PC-3 (cell line): ENCODE results near the gene CLSTN1.

ENCODE experiments used
- EZH2 ChIP-seq: fragments of 300-600 bp; sonication (generic); IDR thresholded peaks from one replicate; pipeline ENCODE4 v1.6.1; 2017; ENCODE audit warnings: antibody characterized with exemption, mild to moderate bottlenecking, low read length; ENCODE audit not compliant: unreplicated experiment
- TF ChIP-seq, protein P1 (sequence below): fragments of 300-600 bp; sonication (generic); conservative IDR thresholded peaks from 2 replicates; pipeline ENCODE4 v1.5.1; 2017; ENCODE audit warnings: antibody characterized with exemption, low read depth, mild to moderate bottlenecking, low read length

- TF ChIP-seq, protein P1, sequence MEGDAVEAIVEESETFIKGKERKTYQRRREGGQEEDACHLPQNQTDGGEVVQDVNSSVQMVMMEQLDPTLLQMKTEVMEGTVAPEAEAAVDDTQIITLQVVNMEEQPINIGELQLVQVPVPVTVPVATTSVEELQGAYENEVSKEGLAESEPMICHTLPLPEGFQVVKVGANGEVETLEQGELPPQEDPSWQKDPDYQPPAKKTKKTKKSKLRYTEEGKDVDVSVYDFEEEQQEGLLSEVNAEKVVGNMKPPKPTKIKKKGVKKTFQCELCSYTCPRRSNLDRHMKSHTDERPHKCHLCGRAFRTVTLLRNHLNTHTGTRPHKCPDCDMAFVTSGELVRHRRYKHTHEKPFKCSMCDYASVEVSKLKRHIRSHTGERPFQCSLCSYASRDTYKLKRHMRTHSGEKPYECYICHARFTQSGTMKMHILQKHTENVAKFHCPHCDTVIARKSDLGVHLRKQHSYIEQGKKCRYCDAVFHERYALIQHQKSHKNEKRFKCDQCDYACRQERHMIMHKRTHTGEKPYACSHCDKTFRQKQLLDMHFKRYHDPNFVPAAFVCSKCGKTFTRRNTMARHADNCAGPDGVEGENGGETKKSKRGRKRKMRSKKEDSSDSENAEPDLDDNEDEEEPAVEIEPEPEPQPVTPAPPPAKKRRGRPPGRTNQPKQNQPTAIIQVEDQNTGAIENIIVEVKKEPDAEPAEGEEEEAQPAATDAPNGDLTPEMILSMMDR: no peak
- no peak for TF ChIP-seq EZH2
Observed at GRCh38 chr1:9826087-9826486, 2.3 kb upstream of the CLSTN1 start.
